DOHH2 (cell line): ENCODE results near the gene STX18.
"Not testable (repeated sequence)": the region's sequence is repeated elsewhere in the genome, so short reads cannot be mapped to it uniquely, and the experiment has no call there.

ENCODE experiments used
- H3F3A ChIP-seq: fragments of 200-600 bp; sonication (generic), shearing (Covaris generic); 2 replicates; pipeline ENCODE4 v1.6.0; 2016; ENCODE audit warnings: antibody characterized with exemption, mild to moderate bottlenecking; ENCODE audit not compliant: control insufficient read depth, insufficient read depth
- H3K27ac ChIP-seq: fragments of 200-600 bp; sonication (generic); 2 replicates; pipeline ENCODE4 v1.5.1; 2014; ENCODE audit warnings: low read depth, mild to moderate bottlenecking, low read length, moderate library complexity
- H3K27me3 ChIP-seq: fragments of 200-600 bp; sonication (generic); 2 replicates; pipeline ENCODE4 v1.6.1; 2014; ENCODE audit warnings: mild to moderate bottlenecking, low read length, mixed read lengths; ENCODE audit not compliant: control insufficient read depth
- H3K36me3 ChIP-seq: fragments of 200-600 bp; sonication (generic); 2 replicates; pipeline ENCODE4 v1.6.1; 2014; ENCODE audit warnings: mild to moderate bottlenecking, low read length, moderate library complexity, mixed read lengths; ENCODE audit not compliant: control insufficient read depth
- H3K4me1 ChIP-seq: fragments of 200-600 bp; sonication (generic); 2 replicates; pipeline ENCODE4 v1.6.1; 2014; ENCODE audit warnings: mild to moderate bottlenecking, low read length, mixed read lengths; ENCODE audit not compliant: control insufficient read depth
- H3K4me2 ChIP-seq: fragments of 200-600 bp; sonication (generic); 2 replicates; pipeline ENCODE4 v1.6.0; 2014; ENCODE audit warnings: mild to moderate bottlenecking, low read length, moderate library complexity
- H3K4me3 ChIP-seq: fragments of 200-600 bp; sonication (generic); 2 replicates; pipeline ENCODE4 v1.5.1; 2014; ENCODE audit warnings: mild to moderate bottlenecking, low read length, mixed read lengths
- H3K79me2 ChIP-seq: fragments of 200-600 bp; sonication (generic); 2 replicates; pipeline ENCODE4 v1.6.1; 2014; ENCODE audit warnings: mild to moderate bottlenecking, low read length, mixed read lengths; ENCODE audit not compliant: control insufficient read depth
- H3K9me2 ChIP-seq: fragments of 200-600 bp; sonication (generic); replicated peaks from 2 replicates; pipeline ENCODE4 v1.6.1; 2014; ENCODE audit warnings: mild to moderate bottlenecking, low read length, mixed read lengths; ENCODE audit not compliant: control insufficient read depth
- H3K9me3 ChIP-seq: fragments of 200-600 bp; sonication (generic); 2 replicates; pipeline ENCODE4 v1.6.1; 2014; ENCODE audit warnings: antibody characterized with exemption, low read length, mixed read lengths; ENCODE audit not compliant: control insufficient read depth, insufficient read depth
- H4K20me1 ChIP-seq: fragments of 200-600 bp; sonication (generic); 2 replicates; pipeline ENCODE4 v1.6.0; 2014; ENCODE audit warnings: low read depth, mild to moderate bottlenecking, antibody characterized with exemption, low read length, moderate library complexity; ENCODE audit not compliant: control insufficient read depth, insufficient read depth
- CTCF ChIP-seq: fragments of 200-600 bp; sonication (generic); IDR thresholded peaks from one replicate; pipeline ENCODE4 v1.5.1; 2014; ENCODE audit warnings: antibody characterized with exemption, mild to moderate bottlenecking, low read depth, low read length; ENCODE audit not compliant: poor library complexity, severe bottlenecking
- EZH2phosphoT487 ChIP-seq: fragments of 200-600 bp; sonication (generic); IDR thresholded peaks from 2 replicates; pipeline ENCODE4 v1.6.1; 2017; ENCODE audit warnings: borderline replicate concordance, mild to moderate bottlenecking, antibody characterized with exemption, low read length, moderate library complexity, mixed read lengths

Gene STX18

GRCh38 chr4:4471195-4471594 lies 70.7 kb downstream of the STX18 start:
- H3K36me3 ChIP-seq, result peaks cover 35% of the 10 kb centered on the region
- H3K79me2 ChIP-seq, result peaks cover 13% of the 10 kb centered on the region
- H3K27ac ChIP-seq, result no peak overlapping the region

GRCh38 chr4:4470208-4470607 lies 71.6 kb downstream of the STX18 start:
- Histone ChIP-seq H3K9me2 (no peaks in the 10 kb centered on the region), H3K27ac (no peak overlapping the region), H3K79me2 (peaks cover 9% of the 10 kb centered on the region; the same call in 1 of the 2 replicates), H4K20me1 (no peaks in the 10 kb centered on the region), H3K9me3 (no peaks in the 10 kb centered on the region), H3K4me3 (no peak overlapping the region), H3F3A (no peaks in the 10 kb centered on the region), H3K4me1 (no peaks in the 10 kb centered on the region), H3K27me3 (no peaks in the 10 kb centered on the region), H3K4me2 (no peak overlapping the region), H3K36me3 (peaks cover 42% of the 10 kb centered on the region)
- TF ChIP-seq CTCF (no peak), EZH2phosphoT487 (no peak)

More at GRCh38 chr4:4471195-4471594, 70.7 kb downstream of the STX18 start:
- Histone ChIP-seq H3K9me2 (no peaks in the 10 kb centered on the region), H4K20me1 (no peaks in the 10 kb centered on the region), H3K27me3 (no peaks in the 10 kb centered on the region), H3K4me3 (no peak overlapping the region), H3K4me1 (no peaks in the 10 kb centered on the region), H3K9me3 (no peaks in the 10 kb centered on the region), H3K4me2 (no peak overlapping the region), H3F3A (no peaks in the 10 kb centered on the region)
- TF ChIP-seq CTCF (no peak), EZH2phosphoT487 (no peak)

- H3K9me2 ChIP-seq, H3K79me2 ChIP-seq, H3K4me3 ChIP-seq, H3K4me2 ChIP-seq, H3K27me3 ChIP-seq, H3F3A ChIP-seq, H4K20me1 ChIP-seq, H3K27ac ChIP-seq, H3K9me3 ChIP-seq, H3K4me1 ChIP-seq: not testable (repeated sequence)
- H3K36me3 ChIP-seq, result peaks cover 37% of the 10 kb centered on the region
Observed at GRCh38 chr4:4465238-4465637, 76.6 kb downstream of the STX18 start.

GRCh38 chr4:4462970-4463369 lies 78.9 kb downstream of the STX18 start:
- no peak overlapping the region for H3K4me3 ChIP-seq
- H3K36me3 ChIP-seq, result peaks cover 26% of the 10 kb centered on the region
- no peaks in the 10 kb centered on the region for H4K20me1 ChIP-seq
- H3K79me2 ChIP-seq, result no peaks in the 10 kb centered on the region
- H3K9me3 ChIP-seq, result no peaks in the 10 kb centered on the region
- H3K27me3 ChIP-seq, result no peaks in the 10 kb centered on the region
- H3K4me2 ChIP-seq, result no peak overlapping the region
- no peak for TF ChIP-seq CTCF
- TF ChIP-seq EZH2phosphoT487, result no peak
- H3F3A ChIP-seq, result no peaks in the 10 kb centered on the region
- H3K27ac ChIP-seq, result no peak overlapping the region
- no peaks in the 10 kb centered on the region for H3K4me1 ChIP-seq
- no peaks in the 10 kb centered on the region for H3K9me2 ChIP-seq
